GM19043 (cell line): ENCODE data around the gene MDGA2.
"Not testable (repeated sequence)": the region's sequence is repeated elsewhere in the genome, so short reads cannot be mapped to it uniquely, and the experiment has no call there.

ENCODE experiments used
- ATAC-seq: cut with Tn5 transposase; IDR thresholded peaks from one replicate; pipeline ENCODE4 v1.9.1; 2021; ENCODE audit warnings: low read depth; ENCODE audit not compliant: unreplicated experiment

Gene MDGA2

GRCh38 chr14:47353186-47353585, 322.2 kb downstream of the MDGA2 start:
- ATAC-seq: no peak

GRCh38 chr14:47346849-47347248, 328.6 kb downstream of the MDGA2 start:
- ATAC-seq: no peak

GRCh38 chr14:47345016-47345415, 330.4 kb downstream of the MDGA2 start:
- no peak for ATAC-seq

GRCh38 chr14:47332939-47333338, 342.5 kb downstream of the MDGA2 start:
- ATAC-seq: no peak

GRCh38 chr14:47332106-47332505, 343.3 kb downstream of the MDGA2 start:
- no peak for ATAC-seq

- no peak for ATAC-seq
Measured at GRCh38 chr14:47328376-47328775, 347.0 kb downstream of the MDGA2 start.

GRCh38 chr14:47327336-47327735, 348.1 kb downstream of the MDGA2 start:
- no peak for ATAC-seq

GRCh38 chr14:47322751-47323150, 352.7 kb downstream of the MDGA2 start:
- no peak for ATAC-seq

GRCh38 chr14:47302121-47302520, 373.3 kb downstream of the MDGA2 start:
- no peak for ATAC-seq

GRCh38 chr14:47300796-47301195, 374.6 kb downstream of the MDGA2 start:
- no peak for ATAC-seq

GRCh38 chr14:47297374-47297773, 378.0 kb downstream of the MDGA2 start:
- no peak for ATAC-seq

- ATAC-seq: no peak
Measured at GRCh38 chr14:47284283-47284682, 391.1 kb downstream of the MDGA2 start.

- ATAC-seq: not testable (repeated sequence)
Measured at GRCh38 chr14:47281761-47282160, 393.6 kb downstream of the MDGA2 start.

- ATAC-seq: peak; percentile 63
Measured at GRCh38 chr14:47278233-47278842, 397.1 kb downstream of the MDGA2 start.

GRCh38 chr14:47277703-47278102, 397.7 kb downstream of the MDGA2 start:
- ATAC-seq: no peak

- no peak for ATAC-seq
Measured at GRCh38 chr14:47276931-47277330, 398.5 kb downstream of the MDGA2 start.

GRCh38 chr14:47273939-47274338, 401.5 kb downstream of the MDGA2 start:
- no peak for ATAC-seq

GRCh38 chr14:47270715-47271114, 404.7 kb downstream of the MDGA2 start:
- no peak for ATAC-seq

- no peak for ATAC-seq
Measured at GRCh38 chr14:47269756-47270492, 405.5 kb downstream of the MDGA2 start.

GRCh38 chr14:47264842-47265241, 410.6 kb downstream of the MDGA2 start:
- ATAC-seq: no peak

- ATAC-seq: no peak
Measured at GRCh38 chr14:47262801-47263200, 412.6 kb downstream of the MDGA2 start.

- ATAC-seq: no peak
Measured at GRCh38 chr14:47261350-47261749, 414.1 kb downstream of the MDGA2 start.
